Posterior vena cava (tissue), 2 donors: ENCODE results near the gene MSLN. TPM values are rescaled to one million over a fixed set of nuclear protein-coding genes. Genes with fewer than 3 reads are reported as not detected.

Source experiments
- DNase-seq: peaks from one replicate; pipeline ENCODE4 v3.0.0-alpha.2; 2020; ENCODE audit warnings: low spot score
- intact Hi-C, 2 donors: fragments of 100-400 bp; cut with DNase I; formaldehyde crosslinking; loops; one replicate each; pipeline versions ENCODE4 v1.14.1 to v1.14.2; 2022 to 2023
- total RNA-seq, 2 donors: library from RNA; stranded (reverse); fragmentation: NEBNext Ultra II Directional; extraction: Animal tissue kit (Norgen Biotek cat#: 25700); gene quantifications; one replicate each; pipeline ENCODE4 v1.2.1, GENCODE V29; 2021
- donor health status: DM: yes; HTN: yes; CAD: no.
- donor health status: DM: yes; HTN: yes; CAD: no.

Gene MSLN
- total RNA-seq, 2 donors from 2014 or later, result 0.29 to 0.37 TPM

DNA sequence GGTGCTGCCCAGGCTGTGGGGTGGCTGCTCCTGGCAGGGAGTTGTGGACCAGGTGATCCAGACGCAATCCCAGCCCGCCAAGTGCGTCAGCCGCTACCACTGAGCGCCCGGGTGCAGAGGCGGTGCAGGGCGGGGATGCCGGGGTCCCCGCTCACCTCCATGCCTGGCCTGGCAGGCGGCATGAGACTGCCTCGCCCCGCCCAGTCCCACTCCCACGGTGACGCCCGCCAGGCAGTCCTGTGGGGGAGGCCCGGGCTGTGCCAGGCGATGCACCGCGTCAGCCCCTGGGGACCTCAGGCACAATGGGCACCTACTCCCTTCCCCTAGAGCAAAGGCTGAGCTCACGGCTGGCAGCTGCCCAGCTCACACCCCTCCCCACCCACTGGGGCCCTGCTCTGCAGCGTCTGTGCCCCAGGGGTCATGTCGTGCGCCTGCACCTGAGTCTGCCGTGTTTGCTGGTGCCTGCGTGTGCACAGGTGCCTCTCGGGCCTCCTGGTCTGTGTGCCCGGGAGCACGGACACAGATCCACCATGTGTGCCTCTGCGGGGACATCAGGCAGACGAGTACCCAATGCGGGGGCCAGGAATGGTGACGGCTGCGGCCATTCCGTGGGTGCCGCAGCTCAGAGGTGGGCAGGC, 22.4 kb downstream of the MSLN start:
- no peak for DNase-seq
- intact Hi-C loops, result no loop called here

DNA sequence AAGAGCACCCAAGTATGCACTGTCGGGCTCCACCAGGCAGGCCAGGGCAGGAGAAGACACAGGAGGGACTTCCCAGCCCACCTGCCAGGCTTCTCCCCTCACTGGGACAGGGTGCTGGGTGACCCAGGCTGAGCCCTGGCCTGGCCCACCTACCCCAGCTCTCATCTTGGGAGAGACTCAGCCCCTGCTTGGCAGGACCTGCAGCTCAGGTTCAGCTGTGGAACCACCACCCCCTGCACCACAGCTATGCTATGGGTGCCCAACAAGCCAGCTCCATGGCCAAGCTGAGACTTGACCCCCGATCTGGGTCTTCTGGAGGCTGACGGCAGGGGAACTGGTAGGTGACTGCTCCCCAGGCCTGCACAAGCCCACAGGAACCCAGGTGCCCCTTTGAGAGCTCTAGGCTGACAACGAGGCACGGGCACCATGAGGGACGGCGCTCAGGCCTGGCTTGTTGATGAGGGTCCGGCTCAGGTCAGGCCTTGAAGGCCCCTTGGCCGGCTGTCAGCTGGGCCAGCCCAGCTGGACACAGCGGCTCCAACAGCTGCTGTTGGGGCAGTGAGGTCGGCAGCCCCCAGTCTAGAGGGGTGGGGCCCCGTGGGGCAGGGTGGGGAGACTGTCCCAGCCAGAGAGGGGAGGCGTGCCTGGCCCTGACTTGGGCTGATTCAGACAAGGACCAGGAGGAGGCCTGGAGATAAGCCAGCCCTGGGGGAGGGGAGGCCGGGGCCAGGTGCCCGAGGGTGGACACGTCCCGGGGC, 23.0 kb downstream of the MSLN start:
- intact Hi-C loops, result no loop called here
- DNase-seq, result no peak

DNA sequence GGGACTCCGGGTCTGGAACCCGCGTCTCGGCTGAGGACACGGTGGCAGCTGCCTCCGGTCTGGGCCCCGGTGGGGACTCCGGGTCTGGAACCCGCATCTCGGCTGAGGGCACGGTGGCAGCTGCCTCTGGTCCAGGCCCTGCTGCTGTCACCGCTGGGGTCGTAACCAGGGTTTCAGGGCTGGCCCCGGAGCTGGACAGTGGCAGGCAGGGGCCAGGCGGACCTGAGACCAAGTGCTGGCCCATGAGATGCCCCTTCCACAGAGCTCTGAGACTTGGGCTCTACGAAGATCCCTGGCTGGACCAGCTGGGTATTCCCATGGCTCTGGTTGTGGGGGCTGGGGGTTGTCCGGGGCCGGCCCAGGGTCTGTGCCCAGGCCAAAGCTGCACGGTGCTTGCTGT, 23.9 kb downstream of the MSLN start:
- intact Hi-C loops, result no loop called here
- no peak for DNase-seq

DNA sequence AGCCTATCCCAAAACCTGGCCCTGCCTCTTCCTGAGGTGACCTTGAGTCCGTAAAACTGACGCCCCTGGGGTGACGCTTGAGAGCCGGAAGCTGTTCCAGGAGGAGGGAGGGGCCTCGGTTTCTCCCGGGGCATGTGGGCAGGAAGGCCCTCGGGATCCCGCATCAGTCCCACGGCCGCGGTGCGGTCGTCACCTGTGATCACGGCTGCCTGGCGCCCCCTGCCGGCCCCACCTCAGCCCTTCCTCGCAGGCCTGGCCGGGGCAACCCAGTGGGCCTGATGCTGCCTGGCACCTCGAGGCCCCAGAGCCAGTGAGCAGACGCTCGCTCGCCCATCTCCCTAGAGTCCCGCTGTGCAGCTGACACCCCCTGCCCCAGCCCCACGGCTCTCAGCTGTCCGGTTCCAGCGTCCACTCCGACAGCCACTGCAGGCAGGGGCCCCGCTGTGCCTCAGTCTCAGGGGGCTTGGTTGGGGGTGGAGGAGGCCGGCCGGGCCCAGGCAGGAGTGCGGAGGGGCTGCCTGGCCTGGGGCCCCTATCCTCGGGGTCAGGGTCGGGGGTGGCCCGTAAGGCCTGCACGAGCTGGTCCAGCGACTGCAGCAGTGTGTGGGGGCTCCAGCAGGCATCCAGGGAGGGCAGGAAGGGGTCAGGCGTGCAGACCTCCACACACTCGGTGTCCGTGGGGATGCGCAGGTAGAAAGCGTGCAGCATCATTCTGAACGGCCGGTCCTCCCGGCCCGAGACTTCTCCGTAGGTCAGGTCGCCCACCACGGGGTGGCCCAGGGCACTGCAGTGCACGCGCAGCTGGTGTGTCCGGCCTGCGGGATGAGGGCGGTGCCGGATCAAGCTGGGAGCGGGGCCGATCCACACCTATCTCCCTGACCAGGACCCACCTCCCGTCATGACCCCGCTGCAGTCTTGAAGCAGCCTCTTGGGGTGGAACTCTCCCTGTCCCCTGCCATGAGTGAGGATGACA, 25.3 kb downstream of the MSLN start:
- intact Hi-C loops, result loop anchor here (5.0 kb wide), 1 partner anchor 74 kb away; no protein-coding TSS in a partner anchor
- DNase-seq, result peak; percentile 90

DNA sequence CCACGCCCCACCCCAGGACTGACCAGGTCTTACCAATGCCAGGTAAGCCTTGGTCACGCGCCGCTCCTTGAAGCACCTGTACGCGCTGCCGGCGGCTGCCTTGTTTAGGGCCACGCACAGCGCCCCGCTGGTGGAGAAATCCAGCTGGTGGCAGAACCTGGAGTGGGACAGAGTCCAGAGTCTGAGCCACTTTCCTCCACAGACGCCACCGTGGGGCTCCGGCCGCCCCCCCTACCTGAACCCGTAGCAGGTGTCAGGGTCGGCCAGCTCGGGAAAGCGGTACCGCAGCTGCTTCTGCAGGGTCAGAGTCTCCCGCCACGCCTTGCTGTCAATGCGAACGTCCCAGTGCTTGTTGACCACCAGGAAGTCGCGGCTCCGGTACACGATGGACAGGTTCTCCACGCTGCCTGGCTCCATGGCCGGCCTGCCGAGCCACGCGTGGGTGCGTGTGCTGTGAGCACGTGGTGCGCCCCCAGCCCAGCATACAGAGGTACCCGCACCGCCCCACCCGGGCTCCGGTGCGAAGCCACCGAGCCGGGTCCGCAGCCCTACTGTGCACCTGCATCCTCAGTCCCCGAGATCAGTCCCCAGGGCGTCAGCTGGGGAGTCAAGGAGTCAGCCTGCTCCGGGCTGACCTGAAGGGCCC, 26.9 kb downstream of the MSLN start:
- DNase-seq, result no peak
- intact Hi-C loops, result loop anchor here (5.0 kb wide), 1 partner anchor 75 kb away; no protein-coding TSS in a partner anchor

DNA sequence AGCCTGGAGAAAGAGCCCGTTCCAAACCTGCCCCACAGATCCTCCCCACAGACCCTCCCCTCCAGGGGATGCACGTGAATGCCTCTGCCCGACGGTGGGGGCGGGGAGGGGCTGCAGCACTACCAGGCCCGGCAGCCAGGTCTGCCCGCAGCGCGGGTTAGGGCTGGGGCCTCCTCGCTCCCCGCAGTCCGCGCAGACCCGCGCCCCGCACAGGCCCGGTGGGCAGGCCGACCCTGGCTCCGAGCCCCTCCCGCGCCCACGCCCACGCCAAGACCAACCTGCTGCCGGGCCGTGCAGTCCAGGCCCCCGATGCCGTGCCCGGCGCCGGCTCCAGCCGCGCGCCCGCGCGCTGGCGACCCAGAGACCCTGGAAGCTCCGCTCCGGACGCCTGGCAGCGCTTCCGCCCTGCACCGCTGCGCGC, 27.5 kb downstream of the MSLN start, which contains the start of gene RPUSD1:
RPUSD1 (minus strand) TSS at position 404 of the 421 bp plus-strand sequence. CDS start 644 bp downstream, outside the sequence.
- intact Hi-C loops, result loop anchor here (5.0 kb wide), 1 partner anchor 76 kb away; no protein-coding TSS in a partner anchor
- DNase-seq, result no peak

DNA sequence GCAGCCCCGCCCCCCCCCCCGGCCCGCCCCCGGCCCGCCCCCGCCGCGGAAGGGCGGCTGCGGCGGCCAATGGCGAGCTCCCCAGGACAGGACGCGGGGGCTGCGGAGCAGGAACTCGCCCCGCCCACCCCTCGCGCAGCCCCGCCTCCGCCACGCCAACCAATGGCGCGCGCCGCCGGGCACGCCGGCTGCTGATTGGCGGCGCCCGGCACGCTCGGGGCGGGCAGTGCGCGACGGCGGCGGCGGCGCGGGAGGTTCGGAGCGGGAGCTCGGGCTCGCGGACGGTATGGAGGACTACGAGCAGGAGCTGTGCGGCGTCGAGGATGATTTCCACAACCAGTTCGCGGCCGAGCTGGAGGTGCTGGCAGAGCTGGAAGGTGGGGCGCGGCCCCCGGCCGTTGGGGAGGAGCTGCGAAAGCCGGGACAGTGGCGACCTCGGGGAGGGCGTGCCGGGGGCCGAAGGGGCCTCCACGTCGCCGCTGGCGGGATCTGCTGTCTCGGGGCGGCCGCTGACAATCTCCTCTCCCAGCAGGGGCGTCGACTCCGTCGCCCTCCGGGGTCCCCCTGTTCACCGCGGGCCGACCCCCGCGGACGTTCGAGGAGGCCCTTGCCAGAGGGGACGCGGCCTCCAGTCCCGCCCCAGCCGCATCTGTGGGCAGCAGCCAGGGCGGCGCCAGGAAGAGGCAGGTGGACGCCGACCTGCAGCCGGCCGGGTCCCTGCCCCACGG, 28.0 kb downstream of the MSLN start, which contains the start of gene CHTF18:
CHTF18 (plus strand) TSS at position 222 of the 728 bp plus-strand sequence; CDS start at position 287, 65 bp downstream.
- intact Hi-C loops, result loop anchor here (5.0 kb wide), 1 partner anchor 76 kb away; no protein-coding TSS in a partner anchor
- peak; percentile 97 for DNase-seq

DNA sequence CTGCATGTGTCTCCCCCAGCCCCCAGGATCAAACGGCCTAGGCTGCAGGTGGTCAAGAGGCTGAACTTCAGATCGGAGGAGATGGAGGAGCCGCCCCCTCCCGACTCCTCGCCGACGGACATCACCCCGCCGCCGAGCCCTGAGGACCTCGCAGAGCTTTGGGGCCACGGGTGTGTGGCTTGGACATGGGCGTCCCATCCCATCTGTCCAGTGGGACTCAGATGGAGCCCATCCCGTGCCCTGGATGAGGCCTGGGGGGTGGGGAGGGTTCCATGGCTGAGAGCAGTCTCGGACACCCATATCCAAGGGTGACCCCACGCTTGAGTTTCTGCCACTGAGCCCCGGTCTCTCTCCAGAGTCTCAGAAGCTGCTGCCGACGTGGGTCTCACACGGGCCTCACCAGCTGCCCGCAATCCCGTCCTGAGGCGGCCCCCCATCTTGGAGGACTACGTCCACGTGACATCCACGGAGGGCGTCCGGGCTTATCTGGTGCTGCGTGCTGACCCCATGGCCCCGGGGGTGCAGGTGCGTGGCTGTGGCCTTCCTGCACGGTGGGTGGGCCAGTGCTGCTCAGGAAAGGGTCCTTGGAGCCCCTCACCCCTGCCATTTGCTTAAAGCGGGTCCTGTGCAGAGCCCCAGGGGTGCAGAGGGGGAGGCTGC, 28.8 kb downstream of the MSLN start:
- DNase-seq, result no peak
- intact Hi-C loops, result loop anchor here (5.0 kb wide), 1 partner anchor 77 kb away; no protein-coding TSS in a partner anchor

DNA sequence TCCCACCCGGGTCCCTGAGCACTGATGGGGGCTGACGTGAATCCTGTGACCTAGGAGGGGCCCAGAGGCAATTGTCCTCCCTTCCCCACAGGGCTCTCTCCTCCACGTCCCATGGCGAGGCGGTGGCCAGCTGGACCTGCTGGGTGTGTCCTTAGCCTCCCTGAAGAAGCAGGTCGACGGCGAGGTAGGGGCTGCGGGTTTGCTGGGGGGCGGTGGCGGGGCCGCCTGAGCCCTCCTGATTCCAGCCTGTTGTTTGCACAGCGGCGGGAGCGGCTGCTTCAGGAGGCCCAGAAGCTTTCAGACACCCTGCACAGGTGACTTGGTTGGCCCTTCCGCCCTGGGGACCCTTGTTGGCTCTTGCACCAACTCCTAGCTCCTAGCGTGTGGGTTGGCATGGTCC, 29.6 kb downstream of the MSLN start:
- intact Hi-C loops, result no loop called here
- no peak for DNase-seq

DNA sequence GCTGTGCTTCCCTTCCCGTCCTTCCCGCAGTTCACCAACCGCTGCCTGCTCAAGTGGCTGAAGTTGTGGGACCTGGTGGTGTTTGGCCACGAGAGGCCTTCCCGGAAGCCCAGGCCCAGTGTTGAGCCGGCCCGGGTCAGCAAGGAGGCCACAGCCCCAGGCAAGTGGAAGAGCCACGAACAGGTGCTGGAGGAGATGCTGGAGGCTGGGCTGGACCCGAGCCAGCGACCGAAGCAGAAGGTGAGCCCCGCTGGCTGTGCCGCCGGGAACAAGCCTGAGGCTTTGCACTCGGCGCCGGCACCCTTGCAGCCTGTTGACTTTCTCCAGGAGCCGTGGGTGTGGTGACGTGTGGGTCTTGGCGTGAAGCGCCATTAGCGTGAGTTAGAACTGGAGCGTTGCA, 30.6 kb downstream of the MSLN start:
- no peak for DNase-seq
- intact Hi-C loops, result no loop called here

DNA sequence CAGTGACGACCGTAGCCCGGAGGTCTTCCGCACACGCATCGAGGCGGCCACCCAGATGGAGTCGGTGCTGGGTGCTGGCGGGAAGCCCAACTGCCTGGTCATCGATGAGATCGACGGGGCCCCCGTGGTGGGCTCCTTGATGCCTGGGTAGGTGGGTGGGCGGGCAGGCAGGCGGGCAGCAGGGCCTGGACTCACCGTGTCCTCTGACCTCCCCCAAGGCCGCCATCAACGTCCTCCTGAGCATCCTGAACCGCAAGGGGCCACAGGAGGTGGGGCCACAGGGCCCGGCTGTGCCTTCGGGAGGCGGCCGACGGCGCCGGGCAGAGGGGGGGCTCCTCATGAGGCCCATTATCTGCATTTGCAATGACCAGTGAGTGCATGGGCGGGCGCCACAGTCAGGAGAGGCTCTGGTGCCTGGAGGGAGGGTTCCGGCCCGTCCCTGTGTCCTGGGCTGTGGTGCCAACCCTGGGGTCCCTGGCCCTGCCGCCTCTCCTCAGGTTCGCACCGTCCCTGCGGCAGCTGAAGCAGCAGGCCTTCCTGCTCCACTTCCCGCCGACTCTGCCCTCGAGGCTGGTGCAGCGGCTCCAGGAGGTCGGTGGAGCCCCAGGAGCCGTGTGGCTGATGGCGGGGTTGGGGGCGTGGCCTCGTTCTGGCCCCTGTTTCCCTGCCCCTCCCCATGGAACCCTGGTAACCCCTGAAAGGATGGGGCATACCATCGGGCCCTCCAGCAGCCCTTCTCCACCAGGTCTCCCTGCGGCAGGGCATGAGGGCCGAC, 31.9 kb downstream of the MSLN start:
- DNase-seq, result no peak
- intact Hi-C loops, result no loop called here

DNA sequence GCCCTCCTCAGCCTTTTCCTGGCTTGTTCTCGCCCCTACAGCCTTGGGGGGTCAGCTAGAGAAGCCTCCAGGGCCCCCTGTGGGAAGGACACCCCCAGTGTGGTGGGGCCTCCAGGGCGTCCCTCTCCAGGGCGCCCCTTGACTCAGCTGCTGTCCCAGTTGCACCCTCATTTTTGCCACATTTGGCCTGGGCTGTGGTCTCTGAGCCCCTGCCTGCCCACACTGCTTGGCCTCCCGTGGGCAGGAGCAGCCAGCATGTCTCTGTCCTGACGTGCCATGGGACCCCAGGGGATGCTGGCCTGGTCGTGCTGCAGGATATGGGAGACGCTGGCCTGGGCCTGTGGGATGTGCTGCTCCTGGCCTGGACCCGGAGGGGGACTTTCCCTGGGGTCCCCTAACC, 32.9 kb downstream of the MSLN start:
- DNase-seq, result no peak
- intact Hi-C loops, result no loop called here

DNA sequence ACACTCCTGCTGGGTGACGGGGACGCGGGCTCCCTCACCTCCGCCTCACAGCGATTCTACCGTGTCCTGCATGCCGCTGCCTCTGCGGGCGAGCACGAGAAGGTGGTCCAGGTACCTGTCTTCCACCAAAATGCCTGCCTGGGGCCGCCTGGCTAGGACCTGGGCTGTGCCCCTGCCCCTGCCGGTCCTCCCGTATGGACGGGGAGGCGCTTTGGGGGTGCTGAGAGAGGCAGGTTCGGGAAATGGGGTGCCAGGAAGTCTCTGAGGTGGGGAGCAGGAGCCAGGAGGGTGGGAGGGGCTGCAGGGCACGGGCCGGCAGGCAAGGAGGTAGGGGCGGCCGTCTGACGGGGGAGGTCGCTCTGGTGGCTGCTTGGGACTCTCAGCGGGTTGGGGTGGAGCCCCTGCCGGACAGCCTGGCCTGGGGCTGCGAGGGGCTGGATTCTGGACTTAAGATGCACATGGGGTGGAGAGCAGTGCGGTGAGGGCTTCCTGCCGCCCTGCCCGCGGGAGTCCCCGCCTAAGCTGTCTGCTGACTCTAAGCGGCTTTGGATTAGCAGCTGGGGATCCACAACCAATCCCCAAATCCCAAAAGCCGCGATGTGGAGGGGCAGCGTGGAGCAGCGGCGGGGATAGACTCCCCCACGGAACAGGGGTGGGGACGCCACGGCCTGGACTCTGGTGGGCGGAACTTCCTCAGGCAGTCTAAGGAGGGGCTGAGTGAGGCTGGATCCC, 33.7 kb downstream of the MSLN start:
- no peak for DNase-seq
- intact Hi-C loops, result no loop called here

DNA sequence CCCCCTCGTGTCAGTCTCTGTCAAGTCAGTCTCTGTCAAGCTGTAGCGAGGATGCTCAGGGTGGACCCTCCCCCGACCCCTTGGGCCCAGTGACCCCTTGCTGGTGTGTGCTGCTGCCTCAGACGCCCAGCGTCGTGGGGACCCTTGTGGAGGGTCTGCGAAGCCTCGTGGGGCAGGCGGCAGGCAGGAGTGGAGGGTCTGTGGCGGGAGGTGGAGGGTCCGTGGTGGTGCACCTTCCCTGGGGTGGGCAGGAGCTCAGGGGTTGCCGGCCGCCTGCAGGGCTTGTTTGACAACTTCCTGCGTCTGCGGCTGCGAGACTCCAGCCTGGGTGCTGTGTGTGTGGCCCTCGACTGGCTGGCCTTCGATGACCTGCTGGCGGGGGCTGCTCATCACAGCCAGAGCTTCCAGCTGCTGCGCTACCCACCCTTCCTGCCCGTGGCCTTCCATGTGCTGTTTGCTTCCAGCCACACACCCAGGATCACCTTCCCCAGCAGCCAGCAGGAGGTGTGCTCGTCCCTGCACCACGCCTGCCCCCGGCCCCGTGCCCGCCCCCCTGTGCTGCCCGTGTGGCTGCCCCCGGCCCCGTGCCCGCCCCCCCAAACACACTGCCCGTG, 34.4 kb downstream of the MSLN start:
- no peak for DNase-seq
- intact Hi-C loops, result no loop called here

DNA sequence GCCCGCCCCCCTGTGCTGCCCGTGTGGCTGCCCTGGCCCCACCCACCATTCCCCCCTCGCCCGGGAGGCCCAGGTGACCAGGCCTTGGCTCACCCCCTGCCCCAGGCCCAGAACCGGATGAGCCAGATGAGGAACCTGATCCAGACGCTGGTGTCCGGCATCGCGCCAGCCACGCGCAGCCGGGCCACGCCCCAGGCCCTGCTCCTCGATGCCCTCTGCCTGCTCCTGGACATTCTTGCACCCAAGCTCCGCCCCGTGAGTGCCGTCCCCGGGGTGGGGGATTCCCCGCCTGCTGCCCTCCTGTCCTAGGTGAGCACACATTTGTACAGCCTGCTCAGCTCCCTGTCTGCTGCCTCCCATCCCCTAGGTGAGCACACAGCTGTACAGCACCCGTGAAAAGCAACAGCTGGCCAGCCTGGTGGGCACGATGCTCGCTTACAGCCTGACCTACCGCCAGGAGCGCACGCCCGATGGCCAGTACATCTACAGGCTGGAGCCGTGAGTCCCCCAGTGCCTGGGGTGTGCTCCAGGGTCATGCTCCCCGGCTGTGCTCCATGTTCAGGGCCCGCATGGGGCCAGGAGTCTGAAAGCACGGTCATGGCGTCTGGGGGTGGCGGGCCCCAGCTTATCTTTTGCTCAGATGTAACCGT, 35.2 kb downstream of the MSLN start:
- DNase-seq, result no peak
- intact Hi-C loops, result no loop called here
